ENCODE results near the gene SLX4IP.
A peak's percentile ranks its signal among the peaks of the same experiment; 100 is the strongest.

Gene SLX4IP

DNA sequence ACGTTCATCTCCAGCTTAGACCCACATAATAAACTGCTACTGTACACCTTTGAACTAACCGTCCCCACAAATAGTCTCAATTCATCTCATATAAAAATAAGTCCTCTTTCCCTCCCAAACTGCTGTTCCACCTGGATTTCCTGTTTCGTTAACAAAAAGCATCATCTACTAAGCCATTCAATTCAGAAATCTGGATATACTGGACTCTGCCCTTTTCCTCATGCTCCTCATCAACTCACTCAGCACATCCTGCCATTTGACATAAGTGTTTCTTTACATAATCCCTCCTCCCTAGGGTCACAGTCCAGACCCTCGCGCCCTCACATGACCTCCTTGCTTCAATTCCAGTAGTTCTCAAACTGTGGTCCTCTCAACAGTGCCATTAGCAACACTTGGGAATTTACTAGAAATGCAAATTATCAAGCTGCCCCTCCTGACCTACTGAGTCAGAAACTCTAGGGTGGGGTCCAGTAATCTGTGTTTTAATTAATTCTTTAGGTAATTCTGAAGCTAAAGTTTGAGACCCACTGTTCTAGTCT lies 5.6 kb upstream of the SLX4IP start:
- DNase-seq (ENCODE audit: low read depth) = no peak

DNA sequence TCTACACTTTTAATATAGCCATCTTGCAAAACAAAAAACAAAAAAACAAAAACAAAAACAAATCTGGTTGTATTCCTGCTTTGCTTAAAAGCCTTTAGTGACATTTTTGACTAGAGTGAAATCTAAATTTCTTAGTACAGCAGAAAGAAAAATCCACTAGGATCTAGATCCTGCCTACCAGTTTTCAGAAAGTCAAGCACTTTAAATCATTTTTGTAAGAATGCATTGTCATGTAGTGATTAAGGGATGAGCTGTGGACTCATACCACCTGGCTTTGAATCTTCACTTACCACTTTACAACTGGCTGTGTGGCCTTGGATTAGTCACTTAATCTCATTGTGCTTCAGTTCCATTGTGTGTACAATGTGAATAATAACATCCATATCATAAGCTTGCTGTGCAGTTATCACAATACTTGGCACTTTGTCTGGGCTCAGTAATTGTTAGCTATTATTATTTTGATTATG lies 5.1 kb upstream of the SLX4IP start:
- no peak for DNase-seq (ENCODE audit: low read depth)

DNA sequence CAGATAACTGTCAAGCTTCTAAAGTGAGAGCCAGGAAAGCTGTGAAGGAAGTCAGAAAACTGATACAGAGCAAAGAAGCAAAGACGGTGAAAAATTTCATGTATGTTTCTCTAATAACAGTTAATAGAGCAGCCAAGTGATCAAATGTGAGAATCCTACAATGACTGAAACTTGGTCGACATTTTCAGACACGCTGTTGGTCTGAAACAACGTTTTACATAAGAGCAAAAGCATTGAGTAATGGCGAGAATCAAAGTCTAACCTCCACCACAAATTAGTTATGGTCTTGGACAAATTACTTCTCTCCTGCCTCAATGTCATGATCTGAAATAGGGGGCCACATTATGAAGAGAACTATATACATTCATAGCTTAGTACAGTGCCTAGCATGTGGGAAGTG lies 4.4 kb upstream of the SLX4IP start:
- no peak for DNase-seq (ENCODE audit: low read depth)

DNA sequence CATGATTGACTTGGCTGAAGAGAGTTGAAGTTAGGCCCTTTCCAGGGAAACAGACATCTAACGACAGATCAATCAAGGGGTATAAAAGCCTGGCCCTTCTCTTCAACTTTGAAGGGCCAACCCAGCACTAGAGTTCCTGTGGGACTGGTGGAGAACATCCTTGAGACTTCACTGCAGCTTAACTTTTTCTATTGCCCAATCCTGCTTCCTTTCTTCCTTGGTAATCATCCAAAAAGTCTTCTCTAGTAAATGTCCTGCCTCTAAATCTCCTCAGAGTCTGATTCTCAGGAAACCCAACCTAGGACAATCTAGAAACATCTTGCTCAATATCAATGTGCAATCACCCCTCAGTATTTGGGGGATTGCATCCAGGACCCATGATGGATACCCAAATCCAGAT lies 3.0 kb upstream of the SLX4IP start:
- no peak for DNase-seq (ENCODE audit: low read depth)

DNA sequence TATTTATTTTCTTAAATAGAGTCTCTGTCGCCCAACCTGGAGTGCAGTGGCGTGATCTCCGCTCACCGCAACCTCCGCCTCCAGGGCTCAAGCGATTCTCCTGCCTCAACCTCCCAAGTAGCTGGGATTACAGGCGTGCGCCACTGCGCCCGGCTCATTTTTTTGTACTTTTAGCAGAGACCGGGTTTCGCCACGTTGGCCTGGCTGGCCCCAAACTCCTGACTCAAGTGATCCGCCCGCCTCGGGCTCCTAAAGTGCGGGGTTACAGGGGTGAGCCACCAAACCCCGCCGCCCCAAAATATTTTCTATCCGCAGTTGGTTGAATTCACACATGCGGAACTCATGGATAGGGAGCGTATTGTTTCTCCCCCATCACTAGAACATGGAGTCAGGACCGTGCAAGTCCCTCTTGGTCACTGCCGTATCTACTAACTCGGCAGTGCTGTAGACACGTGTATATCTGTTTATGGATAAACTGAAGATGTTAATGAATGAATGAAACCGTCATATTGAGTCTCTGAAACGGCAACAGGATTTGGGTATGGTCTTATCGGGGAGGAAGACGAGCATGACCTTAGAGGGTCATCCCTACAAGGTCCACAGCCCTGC lies 2.0 kb upstream of the SLX4IP start:
- DNase-seq (ENCODE audit: low read depth) = no peak

DNA sequence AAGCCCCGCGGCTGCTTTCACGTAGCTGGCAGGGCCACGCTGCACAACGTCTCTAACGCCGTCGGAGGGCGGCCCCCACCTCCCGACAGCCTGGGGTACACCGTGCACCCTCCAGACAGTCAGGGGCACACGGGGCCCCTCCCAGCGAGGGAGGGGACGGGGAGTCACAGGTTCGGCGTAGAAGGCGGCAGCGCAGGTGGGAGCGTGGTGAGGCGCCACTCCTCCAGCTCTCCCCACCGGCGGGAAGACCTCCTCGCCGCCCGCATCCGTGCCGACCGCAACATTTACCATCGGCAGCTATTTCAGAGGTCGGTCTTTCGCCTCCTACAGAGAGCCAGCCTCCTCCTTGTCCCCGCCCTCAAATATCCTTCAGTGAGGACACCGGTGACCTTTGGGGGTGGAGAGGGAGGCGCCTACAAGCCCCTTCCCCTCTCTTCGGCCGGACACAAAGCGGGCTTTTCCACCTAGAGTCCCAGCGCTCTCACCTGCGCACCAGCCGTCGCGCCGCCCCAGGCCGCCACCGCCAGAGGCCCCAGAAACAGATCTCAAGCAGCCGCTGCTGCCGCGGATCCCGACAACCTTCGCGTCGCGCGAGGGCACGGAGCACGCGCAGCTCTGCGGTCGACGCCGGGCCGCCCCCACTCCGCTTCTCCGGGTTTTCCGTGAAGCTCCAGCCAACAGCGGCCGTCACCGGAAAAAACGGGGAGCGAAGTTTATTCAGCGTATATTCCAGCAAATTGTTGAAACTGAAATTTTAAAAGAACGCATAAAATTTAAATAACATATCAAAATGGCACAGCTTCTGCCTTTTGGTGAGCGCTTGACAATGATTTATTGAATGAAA lies 1.3 kb upstream of the SLX4IP start, which contains the start of gene MKKS:
TSS of gene MKKS (minus strand) at position 600 of the 844 bp plus-strand sequence. CDS start 20,708 bp downstream, outside the sequence.
- DNase-seq (ENCODE audit: low read depth) = peak; percentile 77

DNA sequence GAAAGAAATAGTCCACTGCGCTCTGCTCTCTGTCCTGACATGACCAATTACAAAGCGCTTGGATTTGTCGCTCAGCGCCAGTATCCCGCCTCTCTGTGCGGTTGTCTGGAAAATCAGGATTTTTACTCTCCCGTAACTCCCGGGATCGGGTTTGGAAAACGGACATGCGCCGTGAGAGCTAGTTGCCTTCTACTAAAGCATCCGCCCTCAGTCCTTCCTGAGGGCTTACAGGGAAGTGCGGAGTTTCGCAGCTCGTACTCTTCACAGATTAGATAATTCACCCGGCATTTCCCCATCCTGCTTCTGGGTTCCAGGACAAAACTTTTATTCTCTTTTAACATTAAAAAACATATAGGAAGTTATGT lies 656 bp upstream of the SLX4IP start:
- DNase-seq (ENCODE audit: low read depth) = peak; percentile 39

DNA sequence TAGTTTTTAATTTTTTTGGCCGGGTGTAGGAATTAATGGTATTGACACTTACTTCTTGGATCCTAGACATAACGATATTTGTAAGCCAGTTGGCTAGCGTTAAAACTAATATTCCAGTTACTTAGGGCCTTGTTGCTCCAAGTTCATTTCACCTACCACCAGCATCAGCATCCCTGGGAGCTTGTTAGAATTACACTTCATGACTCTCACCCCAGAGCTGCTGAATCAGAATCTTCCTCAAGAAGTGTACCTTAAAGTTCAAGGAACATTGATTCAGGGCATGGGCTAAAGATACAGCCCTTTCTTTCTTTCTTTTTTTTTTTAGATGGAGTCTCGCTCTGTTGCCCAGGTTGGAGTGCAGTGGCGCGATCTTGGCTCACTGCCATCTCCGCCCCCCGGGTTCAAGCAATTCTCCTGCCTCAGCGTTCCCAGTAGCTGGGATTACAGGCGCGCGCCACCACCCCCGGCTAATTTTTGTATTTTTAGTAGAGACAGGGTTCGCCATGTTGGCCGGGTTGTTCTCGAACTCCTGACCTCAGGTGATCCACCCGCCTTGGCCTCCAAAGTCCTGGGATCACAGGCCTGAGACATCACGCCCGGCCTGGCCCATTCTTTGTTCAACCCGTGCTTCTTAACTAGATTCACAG lies 1.1 kb downstream of the SLX4IP start:
- no peak for DNase-seq (ENCODE audit: low read depth)

DNA sequence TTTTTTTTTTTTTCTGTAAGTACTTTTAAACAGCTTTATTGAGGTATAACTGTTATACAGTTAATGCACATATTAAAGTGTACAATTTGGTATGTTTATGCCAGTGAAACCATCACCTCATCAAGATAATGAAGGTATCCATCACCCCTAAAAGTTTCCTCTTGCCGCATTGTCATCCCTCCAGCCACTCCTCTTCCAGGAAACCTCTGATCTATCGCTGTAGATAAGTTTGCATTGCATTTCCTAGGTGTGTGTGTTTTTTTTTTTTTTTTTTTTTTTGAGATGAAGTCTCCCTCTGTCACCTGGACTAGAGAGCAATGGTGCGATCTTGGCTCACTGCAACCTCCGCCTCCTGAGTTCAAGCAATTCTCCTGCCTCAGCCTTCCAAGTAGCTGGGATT lies 3.1 kb downstream of the SLX4IP start:
- no peak for DNase-seq (ENCODE audit: low read depth)

DNA sequence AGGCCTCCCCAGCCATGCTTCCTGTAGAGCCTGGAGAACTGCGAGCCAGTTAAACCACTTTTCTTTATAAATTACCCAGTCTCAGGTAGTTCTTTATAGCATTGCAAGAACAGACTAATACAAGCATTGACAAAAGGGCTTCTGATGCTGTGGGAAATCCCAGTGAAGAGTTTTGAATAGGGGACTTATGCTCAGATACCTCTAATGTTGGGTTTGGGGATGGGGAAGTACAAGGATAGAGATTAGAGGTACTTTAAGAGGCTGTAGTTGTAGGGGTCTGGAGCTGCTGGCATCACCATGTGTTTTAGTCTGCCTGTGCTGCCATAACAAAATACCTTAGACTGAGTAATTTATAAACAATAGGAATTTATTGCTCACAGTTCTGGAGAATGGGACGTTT lies 8.8 kb downstream of the SLX4IP start:
- DNase-seq (ENCODE audit: low read depth) = no peak

DNA sequence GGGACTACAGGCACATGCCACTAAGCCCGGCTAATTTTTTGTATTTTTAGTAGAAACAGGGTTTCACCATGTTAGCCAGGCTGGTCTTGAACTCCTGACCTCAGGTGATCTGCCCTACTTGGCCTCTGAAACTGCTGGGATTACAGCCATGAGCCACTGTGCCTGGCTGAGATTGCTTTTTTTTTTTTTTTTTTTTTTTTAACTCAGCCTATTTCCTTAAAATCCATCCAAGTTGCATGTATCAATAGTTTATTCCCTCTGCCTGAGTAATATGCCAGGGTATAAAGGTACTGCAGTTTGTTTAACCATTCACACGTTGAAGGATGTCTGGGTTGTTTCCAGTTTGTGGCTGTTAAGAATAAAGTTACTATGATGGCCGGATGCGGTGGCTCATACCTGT lies 10.7 kb downstream of the SLX4IP start:
- DNase-seq (ENCODE audit: low read depth) = no peak

DNA sequence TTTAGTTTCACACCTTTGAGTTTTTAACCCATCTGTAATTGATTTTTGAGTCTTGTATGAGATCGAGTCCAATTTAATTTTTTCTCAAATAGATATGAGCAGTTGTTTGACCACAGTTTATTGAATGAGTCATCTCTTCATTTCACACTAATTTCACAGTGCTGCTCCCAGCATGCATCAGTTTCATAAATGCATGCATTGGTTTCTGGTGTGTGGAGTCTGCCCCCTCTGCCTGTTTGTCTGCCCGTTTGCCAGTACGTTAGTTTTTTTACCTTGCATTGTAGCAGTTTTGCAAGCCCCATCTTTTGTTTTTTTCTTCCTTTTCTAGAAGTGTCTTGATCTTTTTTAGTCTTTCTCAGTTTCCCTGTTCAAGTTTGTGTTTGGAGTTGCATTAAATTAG lies 11.9 kb downstream of the SLX4IP start:
- DNase-seq (ENCODE audit: low read depth) = peak; percentile 22

DNA sequence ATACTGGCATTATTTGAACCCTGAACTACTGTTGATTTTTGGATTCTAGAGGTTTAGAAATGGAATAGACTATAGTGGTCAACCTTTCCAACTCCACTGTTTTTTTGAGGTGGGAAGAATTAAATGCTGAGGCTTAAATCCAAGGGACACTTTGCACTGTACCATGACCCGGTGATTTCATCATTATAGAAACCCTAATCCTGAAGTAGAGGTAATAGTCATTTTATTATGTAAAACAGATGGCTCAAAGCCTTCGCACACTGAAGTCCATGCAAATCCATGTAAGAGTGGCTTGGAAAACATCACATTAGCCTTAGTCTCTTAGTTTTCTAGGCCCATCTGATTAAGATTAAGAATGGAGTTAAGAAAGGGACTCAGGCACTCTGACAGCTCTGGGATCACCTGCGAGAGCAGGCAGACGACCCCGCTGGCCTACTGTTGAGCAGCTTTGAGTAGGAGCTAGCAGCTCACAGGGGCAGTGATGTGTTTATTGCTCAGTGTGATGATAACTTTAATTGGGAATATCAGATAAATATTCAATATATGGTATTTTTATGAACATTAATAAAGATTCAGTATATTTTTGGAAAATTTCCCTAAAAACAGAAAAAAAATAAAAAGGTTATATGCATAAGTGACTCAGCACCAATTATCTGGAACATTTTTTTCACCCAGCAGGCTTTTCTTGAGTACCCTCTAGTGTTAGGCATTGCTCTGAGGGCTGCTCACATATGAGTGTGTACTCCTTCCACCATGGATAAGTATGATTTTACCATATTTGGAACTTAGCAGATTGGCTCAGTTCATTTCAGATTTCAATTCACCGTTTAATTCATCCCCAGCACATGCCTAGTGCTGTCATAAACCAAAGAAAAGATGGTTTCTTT lies 13.4 kb downstream of the SLX4IP start:
- no peak for DNase-seq (ENCODE audit: low read depth)

DNA sequence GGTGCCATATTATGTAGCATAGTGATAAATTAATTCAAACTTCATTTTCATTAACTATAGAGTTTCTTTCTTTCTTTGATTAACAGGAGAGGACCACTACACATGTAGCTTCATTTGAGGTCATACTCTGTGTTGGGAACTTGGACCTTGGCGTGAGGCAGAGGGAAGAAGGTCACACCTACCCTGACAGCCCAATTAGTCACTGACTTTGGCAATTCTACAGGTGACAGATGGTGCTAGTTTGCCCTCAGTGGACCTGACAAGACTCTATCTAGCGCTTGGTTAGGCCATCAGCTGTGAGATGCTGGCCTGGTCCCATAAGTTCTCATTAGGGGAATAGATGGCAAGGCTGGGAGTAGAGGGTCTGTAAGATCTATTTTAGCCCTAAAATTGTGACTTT lies 14.2 kb downstream of the SLX4IP start:
- no peak for DNase-seq (ENCODE audit: low read depth)

DNA sequence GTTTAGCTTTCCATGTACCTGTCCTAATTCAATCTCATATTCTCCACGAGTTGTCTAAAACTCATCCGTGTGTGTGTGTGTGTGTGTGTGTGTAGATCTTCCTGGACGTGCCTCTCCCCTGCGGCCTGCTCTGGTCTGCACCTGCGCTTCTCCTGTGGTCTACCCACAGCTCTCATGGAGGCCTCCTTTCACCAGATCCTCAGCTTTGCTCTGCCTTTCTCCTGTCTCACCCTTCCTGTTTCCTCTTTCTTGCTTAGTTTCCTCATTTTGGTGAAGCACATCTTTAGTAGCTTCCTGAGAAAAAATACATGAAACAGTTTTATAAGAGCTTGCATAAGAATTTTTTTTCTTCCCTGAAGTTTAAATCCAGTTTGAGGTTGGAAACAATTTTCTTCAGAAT lies 18.1 kb downstream of the SLX4IP start:
- DNase-seq (ENCODE audit: low read depth) = no peak

DNA sequence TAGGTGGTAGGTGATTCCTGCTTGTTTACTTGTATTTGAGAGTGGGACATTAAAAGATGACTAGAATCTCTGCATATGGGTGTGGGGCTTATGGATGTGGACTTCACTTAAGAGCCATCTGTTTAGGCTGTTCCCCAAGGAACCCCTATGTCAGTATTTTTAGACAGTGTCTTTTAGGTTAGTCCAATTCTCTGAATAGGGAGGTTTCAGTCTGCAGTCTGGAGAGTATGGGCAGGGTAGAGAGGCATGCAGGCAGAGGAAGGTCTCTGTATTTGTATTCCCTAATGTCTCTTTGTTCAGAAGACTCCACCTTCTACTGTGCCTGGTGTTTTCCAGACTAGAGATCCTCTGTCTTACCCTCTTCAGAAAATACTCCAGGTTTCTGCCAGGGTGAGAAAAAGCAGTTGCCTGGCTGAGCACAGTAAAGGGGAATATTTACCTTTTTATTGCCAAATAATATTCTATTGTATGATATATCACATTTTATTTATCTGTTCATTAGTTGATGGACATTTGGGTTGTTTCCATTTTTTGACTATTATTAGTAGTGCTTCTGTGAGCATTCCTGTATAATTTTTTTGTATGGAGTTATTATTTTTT lies 19.1 kb downstream of the SLX4IP start:
- no peak for DNase-seq (ENCODE audit: low read depth)

DNA sequence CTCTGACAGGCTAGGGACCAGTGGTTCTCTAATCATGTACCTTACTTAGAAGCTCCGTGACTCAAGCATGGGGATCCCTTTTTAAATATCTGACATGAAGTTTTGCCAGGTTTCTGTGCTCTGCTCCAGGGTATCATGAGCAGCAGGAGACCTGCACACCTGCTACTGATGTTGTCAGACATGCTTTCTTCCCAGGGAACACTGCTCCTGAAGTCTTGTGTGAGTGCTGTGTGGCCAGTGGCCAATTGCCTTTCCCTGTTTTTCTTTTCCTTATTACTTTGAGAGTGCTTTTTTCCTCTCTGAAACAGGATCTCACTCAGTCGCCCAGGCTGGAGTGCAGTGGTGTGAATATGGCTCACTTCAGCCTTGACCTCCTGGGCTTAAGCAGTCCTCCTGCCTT lies 26.4 kb downstream of the SLX4IP start:
- no peak for DNase-seq (ENCODE audit: low read depth)

DNA sequence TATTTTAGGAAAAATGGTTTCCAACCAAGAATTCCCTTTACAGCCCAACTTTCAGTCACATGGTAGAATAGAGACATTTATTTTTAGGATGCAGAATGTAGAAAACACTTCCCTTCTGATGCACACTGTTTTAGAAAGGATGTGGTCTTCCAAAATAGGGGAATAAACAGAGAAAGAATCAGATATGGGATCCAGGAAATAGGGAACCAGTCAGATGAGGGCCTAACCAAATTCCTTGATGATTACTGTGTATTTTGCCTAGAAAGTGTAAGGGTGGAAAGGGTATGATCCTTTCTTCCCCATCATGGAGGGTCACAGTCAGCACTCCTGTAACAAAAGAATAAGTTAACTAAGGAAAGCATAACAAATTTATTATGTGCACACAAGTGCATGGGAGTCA lies 27.4 kb downstream of the SLX4IP start:
- no peak for DNase-seq (ENCODE audit: low read depth)

DNA sequence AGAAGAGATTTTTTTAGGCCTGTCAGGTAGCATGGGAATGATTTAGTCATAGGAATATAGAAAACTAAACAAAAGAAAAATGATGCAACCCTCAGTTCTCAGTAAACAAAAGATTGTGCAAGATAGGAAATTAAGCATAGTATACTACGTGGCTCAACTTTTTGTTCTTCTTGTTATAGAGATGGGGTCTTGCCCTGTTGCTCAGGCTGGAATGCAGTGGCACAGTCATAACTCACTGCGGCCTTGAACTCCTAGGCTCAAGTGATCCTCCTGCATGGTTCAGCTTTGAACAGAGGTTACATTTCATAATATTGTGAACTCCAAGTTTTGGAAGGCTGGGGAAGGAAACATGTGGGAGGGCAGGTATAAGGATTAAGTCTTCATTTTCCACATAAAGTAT lies 28.5 kb downstream of the SLX4IP start:
- DNase-seq (ENCODE audit: low read depth) = no peak

DNA sequence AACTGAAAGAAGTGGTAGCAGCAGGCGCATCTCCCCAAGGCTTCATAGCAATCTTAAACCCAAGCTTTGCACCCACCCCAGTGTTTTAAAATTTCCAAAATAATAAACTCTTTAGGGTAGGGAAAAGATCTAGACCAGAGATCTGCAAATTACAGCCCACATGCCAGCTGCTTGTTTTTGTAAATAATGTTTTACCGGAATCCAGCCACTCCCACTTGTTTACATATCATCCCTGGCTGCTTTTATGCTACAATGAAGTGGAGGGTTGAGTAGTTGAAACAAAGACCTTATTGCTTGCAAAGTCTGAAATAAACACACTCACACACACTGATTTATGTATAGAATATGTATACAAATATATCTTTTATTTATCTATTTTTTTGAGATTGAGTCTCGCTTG lies 30.0 kb downstream of the SLX4IP start:
- DNase-seq (ENCODE audit: low read depth) = no peak

DNA sequence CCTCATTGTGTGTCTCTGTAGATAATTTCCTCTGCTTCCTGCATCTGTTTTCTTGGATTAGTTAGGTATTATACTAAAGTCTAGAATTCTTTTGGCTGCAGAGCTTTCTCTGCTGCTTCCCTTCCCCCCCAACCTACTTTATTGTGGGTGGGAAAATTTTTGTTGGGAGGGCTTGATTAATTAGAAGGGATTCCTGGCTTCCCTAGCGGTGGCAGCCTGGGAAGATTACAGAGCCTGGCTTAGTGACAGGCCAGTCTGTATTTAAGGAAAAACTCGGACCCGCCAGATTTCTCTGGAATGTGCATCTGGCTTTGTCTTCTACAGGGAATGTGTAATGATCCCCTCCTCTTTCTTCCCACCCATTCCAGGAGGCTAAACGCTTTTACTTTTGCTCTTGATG lies 31.2 kb downstream of the SLX4IP start:
- no peak for DNase-seq (ENCODE audit: low read depth)

DNA sequence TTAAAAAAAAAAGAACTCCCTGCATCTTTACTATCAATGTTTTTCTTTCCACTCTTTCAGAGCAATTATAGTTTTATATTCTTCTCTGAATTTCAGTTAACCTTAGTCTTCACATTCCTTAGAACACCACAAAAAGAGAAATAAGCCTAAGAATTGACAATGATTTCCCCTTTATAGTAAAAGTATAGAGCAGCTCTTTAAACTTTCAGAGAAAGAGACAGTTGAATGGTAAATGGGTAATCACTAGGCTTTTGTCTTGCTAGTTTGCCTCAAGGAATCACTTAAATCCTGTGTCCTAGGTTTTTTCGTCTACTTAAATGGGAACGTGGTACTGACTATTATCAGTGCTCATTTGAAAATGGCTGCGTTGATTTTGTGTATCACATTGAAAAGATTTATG lies 31.8 kb downstream of the SLX4IP start:
- no peak for DNase-seq (ENCODE audit: low read depth)
